CD14-positive monocyte (primary cell): ENCODE measurements around the gene NUP43. TPM values are rescaled to one million over a fixed set of nuclear protein-coding genes. Genes with fewer than 3 reads are reported as not detected.
A peak's percentile ranks its signal among the peaks of the same experiment; 100 is the strongest.

Experiments
- DNase-seq, 3 donors: peaks; one replicate each; pipeline ENCODE4 v3.0.0-alpha.2; 2011 to 2022
- H2AFZ ChIP-seq: 2 replicates; pipeline ENCODE4 v1.6.0; 2012; ENCODE audit warnings: mild to moderate bottlenecking, low read depth, low read length, inconsistent platforms; ENCODE audit not compliant: insufficient read depth, poor library complexity, severe bottlenecking
- H3K27ac ChIP-seq, 2 donors: 1 replicate in 1 of 2; 2 replicates in 1 of 2; pipeline ENCODE4 v1.5.1; 2012 to 2013; ENCODE audit warnings: low read length in 2 of 2, control low read depth in 1 of 2, inconsistent platforms in 1 of 2, low read depth in 1 of 2, mild to moderate bottlenecking in 1 of 2
- H3K27me3 ChIP-seq, 2 donors: one replicate each; pipeline versions ENCODE4 v1.6.0 to v1.6.1; 2011 to 2013; ENCODE audit warnings: low read length in 2 of 2; ENCODE audit not compliant: control insufficient read depth in 2 of 2, insufficient read depth in 2 of 2
- H3K36me3 ChIP-seq, 2 donors: replicated peaks in 1 of 2; 1 replicate in 1 of 2; 2 replicates in 1 of 2; pipeline versions ENCODE4 v1.5.1 to v1.6.1; 2012 to 2013; ENCODE audit warnings: low read length in 2 of 2, control low read depth in 1 of 2, inconsistent platforms in 1 of 2, mild to moderate bottlenecking in 1 of 2; ENCODE audit not compliant: insufficient read depth in 2 of 2, control insufficient read depth in 1 of 2
- H3K4me1 ChIP-seq, 2 donors: 1 replicate in 1 of 2; 2 replicates in 1 of 2; pipeline versions ENCODE4 v1.5.1 to v1.6.1; 2012 to 2013; ENCODE audit warnings: low read length in 2 of 2, control low read depth in 1 of 2, inconsistent platforms in 1 of 2, mild to moderate bottlenecking in 1 of 2, moderate library complexity in 1 of 2; ENCODE audit not compliant: insufficient read depth in 2 of 2, control insufficient read depth in 1 of 2
- H3K4me2 ChIP-seq: replicated peaks from 2 replicates; pipeline ENCODE3; 2012; ENCODE audit warnings: low read length, moderate library complexity, mild to moderate bottlenecking; ENCODE audit not compliant: poor library complexity, severe bottlenecking; ENCODE audit errors: extremely low read depth
- H3K4me3 ChIP-seq, 3 experiments: fragments of 200-600 bp in 1 of 3; sonication (generic) in 1 of 3; replicated peaks in 1 of 3; 1 replicate in 2 of 3; 2 replicates in 1 of 3; pipeline ENCODE4 v1.5.1; 2011 to 2013; ENCODE audit warnings: low read length in 3 of 3, mild to moderate bottlenecking in 3 of 3, control low read depth in 2 of 3, low read depth in 2 of 3, inconsistent platforms in 1 of 3, moderate library complexity in 1 of 3
- H3K79me2 ChIP-seq: 2 replicates; pipeline ENCODE4 v1.6.0; 2012; ENCODE audit warnings: mild to moderate bottlenecking, control low read depth, inconsistent platforms, low read length, moderate library complexity; ENCODE audit not compliant: insufficient read depth
- H3K9ac ChIP-seq: 2 replicates; pipeline ENCODE4 v1.6.0; 2017; ENCODE audit warnings: low read length, mild to moderate bottlenecking; ENCODE audit not compliant: insufficient read depth, poor library complexity, severe bottlenecking
- H3K9me3 ChIP-seq, 2 donors: replicated peaks in 1 of 2; 1 replicate in 1 of 2; 2 replicates in 1 of 2; pipeline versions ENCODE4 v1.5.1 to v1.6.1; 2012 to 2013; ENCODE audit warnings: low read length in 2 of 2, control low read depth in 1 of 2; ENCODE audit not compliant: control insufficient read depth in 1 of 2, insufficient read depth in 1 of 2
- H4K20me1 ChIP-seq: 2 replicates; pipeline ENCODE4 v1.6.0; 2012; ENCODE audit warnings: mild to moderate bottlenecking, low read length, control low read depth, moderate library complexity; ENCODE audit not compliant: insufficient read depth
- H3K27ac Mint-ChIP-seq, 7 donors: one replicate each; pipeline ENCODE4 v1.8.0; 2020; ENCODE audit warnings: mild to moderate bottlenecking in 7 of 7, mixed read lengths in 7 of 7, moderate library complexity in 6 of 7, inconsistent platforms in 2 of 7
- H3K27me3 Mint-ChIP-seq, 3 donors: one replicate each; pipeline ENCODE4 v1.8.0; 2021 to 2022; ENCODE audit warnings: low read depth in 3 of 3, mild to moderate bottlenecking in 3 of 3, mixed read lengths in 3 of 3, moderate library complexity in 3 of 3, inconsistent platforms in 1 of 3
- H3K36me3 Mint-ChIP-seq, 2 donors: one replicate each; pipeline ENCODE4 v1.8.0; 2020; ENCODE audit warnings: mixed read lengths in 2 of 2, inconsistent platforms in 1 of 2, mild to moderate bottlenecking in 1 of 2
- H3K4me1 Mint-ChIP-seq: one replicate; pipeline ENCODE4 v1.8.0; 2020; ENCODE audit warnings: mild to moderate bottlenecking, mixed read lengths
- H3K4me3 Mint-ChIP-seq, 2 donors: one replicate each; pipeline ENCODE4 v1.8.0; 2020; ENCODE audit warnings: mild to moderate bottlenecking in 2 of 2, mixed read lengths in 2 of 2, moderate library complexity in 1 of 2
- H3K9me3 Mint-ChIP-seq, 7 donors: one replicate each; pipeline ENCODE4 v1.8.0; 2020 to 2022; ENCODE audit warnings: mixed read lengths in 7 of 7, mild to moderate bottlenecking in 6 of 7, moderate library complexity in 6 of 7, inconsistent platforms in 2 of 7
- WGBS: methylation state at CpG from one replicate; pipeline ENCODE4 v1.1.5; 2013; ENCODE audit warnings: missing lambda C conversion rate; ENCODE audit not compliant: insufficient coverage; 5-methylcytosine and 5-hydroxymethylcytosine counted together
- intact Hi-C, 2 donors: fragments of 100-400 bp; cut with micrococcal nuclease; formaldehyde crosslinking; loops; one replicate each; pipeline versions ENCODE4 v1.15.0 to v1.15.1; 2023
- polyA plus RNA-seq, 3 donors: library from polyadenylated mRNA; depleted of rRNA in 1 of 3; unstranded in 2 of 3; stranded (reverse) in 1 of 3; fragments of 300-500 nt in 2 of 3; fragments of >200 nt in 1 of 3; fragmentation: Illumina TruSeq in 2 of 3; gene quantifications; 1 replicate in 2 of 3; 2 replicates in 1 of 3; pipeline ENCODE4 v1.2.3, GENCODE V29; 2012 to 2021
- TF ChIP-seq, protein P1 (sequence below): fragments of 200-600 bp; IDR thresholded peaks from one replicate; pipeline ENCODE4 v1.8.0; 2022; ENCODE audit warnings: antibody characterized with exemption, mild to moderate bottlenecking

The NUP43 gene
- polyA plus RNA-seq, 3 donors, result 4.5 to 7.2 (median 6.9) TPM

DNA sequence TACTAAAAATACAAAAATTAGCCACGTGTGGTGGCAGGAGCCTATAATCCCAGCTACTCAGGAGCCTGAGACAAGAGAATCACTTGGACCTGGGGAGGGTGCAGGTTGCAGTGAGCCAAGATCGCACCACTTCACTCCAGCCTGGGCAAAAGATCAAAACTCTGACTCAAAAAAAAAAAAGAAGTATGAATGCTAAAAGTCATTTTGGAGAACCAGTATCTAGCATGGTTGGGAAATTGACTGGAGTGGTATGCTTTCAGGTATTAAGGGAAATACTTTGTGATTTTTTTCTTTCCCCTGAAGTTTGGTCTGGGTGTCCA lies 33.3 kb upstream of the NUP43 start:
- TF ChIP-seq, protein P1, sequence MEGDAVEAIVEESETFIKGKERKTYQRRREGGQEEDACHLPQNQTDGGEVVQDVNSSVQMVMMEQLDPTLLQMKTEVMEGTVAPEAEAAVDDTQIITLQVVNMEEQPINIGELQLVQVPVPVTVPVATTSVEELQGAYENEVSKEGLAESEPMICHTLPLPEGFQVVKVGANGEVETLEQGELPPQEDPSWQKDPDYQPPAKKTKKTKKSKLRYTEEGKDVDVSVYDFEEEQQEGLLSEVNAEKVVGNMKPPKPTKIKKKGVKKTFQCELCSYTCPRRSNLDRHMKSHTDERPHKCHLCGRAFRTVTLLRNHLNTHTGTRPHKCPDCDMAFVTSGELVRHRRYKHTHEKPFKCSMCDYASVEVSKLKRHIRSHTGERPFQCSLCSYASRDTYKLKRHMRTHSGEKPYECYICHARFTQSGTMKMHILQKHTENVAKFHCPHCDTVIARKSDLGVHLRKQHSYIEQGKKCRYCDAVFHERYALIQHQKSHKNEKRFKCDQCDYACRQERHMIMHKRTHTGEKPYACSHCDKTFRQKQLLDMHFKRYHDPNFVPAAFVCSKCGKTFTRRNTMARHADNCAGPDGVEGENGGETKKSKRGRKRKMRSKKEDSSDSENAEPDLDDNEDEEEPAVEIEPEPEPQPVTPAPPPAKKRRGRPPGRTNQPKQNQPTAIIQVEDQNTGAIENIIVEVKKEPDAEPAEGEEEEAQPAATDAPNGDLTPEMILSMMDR, result no peak
- Histone ChIP-seq H3K4me1 (no peaks in the 10 kb centered on the region), H3K36me3 (peaks cover 74 to 94% of the 10 kb centered on the region in 2 donors), H3K27me3 (no peaks in the 10 kb centered on the region), H3K27ac (peak overlapping the region in 1 of 2 donors; percentile 36), H3K9ac (no peak overlapping the region), H3K9me3 (no peaks in the 10 kb centered on the region), H2AFZ (no peak overlapping the region), H3K79me2 (peaks cover 91% of the 10 kb centered on the region), H3K4me2 (no peak overlapping the region), H3K4me3 (no peak overlapping the region), H4K20me1 (peaks cover 87% of the 10 kb centered on the region)
- no CpG with 5 or more reads among the region's 2 CpGs for WGBS
- H3K4me1 Mint-ChIP-seq, result peaks cover 3% of the 10 kb centered on the region
- intact Hi-C loops, result loop anchor here in 1 of 2 donors (10.0 kb wide), 1 partner anchor 55 kb away; no protein-coding TSS in a partner anchor
- peak overlapping the region in 1 of 7 donors; percentile 69 for H3K27ac Mint-ChIP-seq
- H3K9me3 Mint-ChIP-seq, result peaks cover 0 to 2% (median 0%) of the 10 kb centered on the region in 7 donors
- no peak overlapping the region for H3K4me3 Mint-ChIP-seq
- H3K27me3 Mint-ChIP-seq, result no peaks in the 10 kb centered on the region
- H3K36me3 Mint-ChIP-seq, result peaks cover 52 to 78% of the 10 kb centered on the region in 2 donors
- no peak for DNase-seq

GRCh38 chr6:149777624-149778023 lies 31.3 kb upstream of the NUP43 start:
- peaks cover 74 to 94% of the 10 kb centered on the region in 2 donors for H3K36me3 ChIP-seq
- H3K36me3 Mint-ChIP-seq, result peaks cover 39 to 80% of the 10 kb centered on the region in 2 donors
- no CpG with 5 or more reads among the region's 1 CpG for WGBS
- DNase-seq, result no peak
- TF ChIP-seq, protein P1, result no peak
- H3K9me3 Mint-ChIP-seq, result peaks cover 0 to 2% (median 0%) of the 10 kb centered on the region in 7 donors
- H3K27me3 Mint-ChIP-seq, result no peaks in the 10 kb centered on the region
- peak overlapping the region in 2 of 7 donors; percentile 30 to 50 for H3K27ac Mint-ChIP-seq
- H3K4me1 Mint-ChIP-seq, result no peaks in the 10 kb centered on the region
- H3K9ac ChIP-seq, result no peak overlapping the region
- no peaks in the 10 kb centered on the region for H3K27me3 ChIP-seq
- no peaks in the 10 kb centered on the region for H3K9me3 ChIP-seq
- no peak overlapping the region for H3K4me3 Mint-ChIP-seq
- no peak overlapping the region for H3K27ac ChIP-seq
- peaks cover 73% of the 10 kb centered on the region for H4K20me1 ChIP-seq
- H3K4me2 ChIP-seq, result no peak overlapping the region
- H3K4me1 ChIP-seq, result no peaks in the 10 kb centered on the region
- intact Hi-C loops, result loop anchor here in 1 of 2 donors (10.0 kb wide), 1 partner anchor 53 kb away; no protein-coding TSS in a partner anchor
- no peak overlapping the region for H2AFZ ChIP-seq
- H3K4me3 ChIP-seq, result no peak overlapping the region
- H3K79me2 ChIP-seq, result peaks cover 82% of the 10 kb centered on the region
